UCSD-AML1 (cell line): ENCODE data around the gene TP53.

Experiments used
- DNase-seq: peaks from one replicate; lab custom pipeline; 2025; ENCODE audit not compliant: unreplicated experiment; lab: John Stamatoyannopoulos, UW

The TP53 gene

DNA sequence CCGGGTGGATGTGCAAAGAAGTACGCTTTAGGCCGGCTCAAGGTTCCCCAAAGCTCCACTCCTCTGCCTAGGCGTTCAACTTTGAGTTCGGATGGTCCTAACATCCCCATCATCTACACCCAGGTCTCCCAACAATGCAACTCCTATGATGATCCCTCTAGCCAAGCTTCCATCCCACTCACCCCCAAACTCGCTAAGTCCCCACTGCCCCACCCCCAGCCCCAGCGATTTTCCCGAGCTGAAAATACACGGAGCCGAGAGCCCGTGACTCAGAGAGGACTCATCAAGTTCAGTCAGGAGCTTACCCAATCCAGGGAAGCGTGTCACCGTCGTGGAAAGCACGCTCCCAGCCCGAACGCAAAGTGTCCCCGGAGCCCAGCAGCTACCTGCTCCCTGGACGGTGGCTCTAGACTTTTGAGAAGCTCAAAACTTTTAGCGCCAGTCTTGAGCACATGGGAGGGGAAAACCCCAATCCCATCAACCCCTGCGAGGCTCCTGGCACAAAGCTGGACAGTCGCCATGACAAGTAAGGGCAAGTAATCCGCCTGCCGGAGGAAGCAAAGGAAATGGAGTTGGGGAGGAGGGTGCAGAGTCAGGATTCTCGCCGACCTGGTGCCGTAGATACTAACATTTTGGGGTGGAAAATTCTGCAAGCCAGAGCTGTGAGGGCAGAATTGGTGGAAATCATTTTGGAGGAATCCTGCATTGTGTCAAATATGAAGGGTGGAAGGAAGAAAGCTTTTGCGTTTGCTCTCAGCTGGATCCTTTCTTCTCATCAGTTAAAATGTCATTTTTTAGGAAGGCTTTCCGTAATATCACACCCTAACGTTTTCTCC is at the start of gene TP53:
Gene TP53, minus strand, starts transcription at position 419 of the 836 bp plus-strand sequence. CDS start 10,896 bp downstream, outside the sequence.
- DNase-seq, result peak; percentile 84

DNA sequence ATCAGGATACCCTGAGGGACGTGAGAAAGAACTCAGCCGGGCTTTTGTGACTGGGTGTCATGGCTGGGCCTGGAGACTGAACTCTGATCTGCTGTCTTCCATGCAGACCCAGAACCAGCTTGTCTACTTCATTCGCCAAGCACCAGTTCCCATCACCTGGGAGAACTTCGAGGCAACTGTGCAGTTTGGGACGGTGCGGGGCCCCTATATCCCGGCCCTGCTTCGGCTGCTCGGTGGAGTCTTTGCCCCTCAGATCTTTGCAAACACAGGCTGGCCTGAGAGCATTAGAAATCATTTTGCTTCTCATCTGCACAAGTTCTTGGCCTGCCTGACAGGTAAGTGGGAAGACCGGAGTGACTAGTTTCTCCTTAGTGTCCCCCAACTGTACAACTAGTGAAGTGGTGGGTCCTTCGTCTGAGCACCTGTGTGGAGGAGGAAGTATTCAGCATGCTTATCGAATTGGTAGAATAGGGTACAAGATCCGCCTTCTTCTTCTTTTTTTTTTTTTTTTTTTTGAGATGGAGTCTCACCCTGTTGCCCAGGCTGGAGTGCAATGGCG is 45.8 kb upstream of the TP53 start:
- DNase-seq, result no peak

DNA sequence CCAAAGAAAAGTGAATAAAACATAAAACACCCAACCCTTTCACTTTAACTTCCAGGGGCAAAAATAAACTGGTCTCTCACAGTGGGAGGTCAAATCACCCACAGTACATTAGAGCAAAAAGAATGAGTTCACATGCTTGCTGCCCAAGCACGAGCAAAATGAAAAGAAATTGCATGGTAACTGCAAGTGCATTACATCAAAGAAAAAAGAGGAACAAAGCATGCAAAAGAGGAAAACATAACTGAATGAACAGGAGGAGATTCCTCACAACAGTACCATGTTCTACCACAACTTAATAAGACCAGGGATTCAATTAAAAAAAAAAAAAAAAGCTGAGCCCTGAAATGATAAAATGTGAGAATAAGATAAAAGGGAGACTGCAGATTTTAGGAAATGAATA is 42.5 kb upstream of the TP53 start:
- no peak for DNase-seq

DNA sequence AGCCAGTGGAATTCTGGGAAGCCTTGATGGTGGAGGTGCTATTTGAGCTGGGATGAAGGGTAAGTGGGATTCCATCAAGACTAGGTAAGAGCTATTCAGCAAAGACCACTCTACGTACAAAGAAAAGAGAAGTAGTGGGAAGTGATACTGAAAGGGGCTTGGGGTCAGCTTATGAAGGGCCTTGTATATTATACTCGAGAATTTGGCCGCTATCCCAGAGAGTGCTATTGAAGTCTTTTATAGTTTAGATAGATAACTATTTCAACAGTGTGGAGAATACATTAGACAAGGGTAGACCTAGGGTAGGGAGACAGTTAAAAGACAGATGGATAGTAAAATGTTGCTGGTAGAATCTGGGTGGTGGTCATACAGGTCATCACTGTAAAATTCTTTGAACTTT is 40.6 kb upstream of the TP53 start:
- no peak for DNase-seq

DNA sequence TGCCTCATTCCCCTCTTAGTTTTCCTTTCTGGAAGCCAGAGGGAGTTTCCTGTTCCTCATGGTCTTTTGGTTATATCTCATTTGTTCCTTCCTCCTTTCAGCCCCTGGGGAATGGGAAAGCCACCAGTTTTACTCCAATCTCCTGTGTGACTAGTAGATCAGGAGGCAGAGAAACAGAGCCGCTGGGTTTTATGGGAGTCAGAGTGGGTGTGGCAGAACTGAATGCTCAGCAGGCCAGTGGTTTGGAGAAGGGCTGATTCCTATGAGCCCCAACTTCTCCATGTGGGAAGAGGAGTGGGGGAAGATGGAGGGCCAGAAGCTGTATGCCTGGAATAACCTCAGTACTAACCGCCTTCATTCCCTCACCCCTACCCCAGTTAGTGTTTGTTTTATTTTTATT is 34.3 kb upstream of the TP53 start:
- no peak for DNase-seq

DNA sequence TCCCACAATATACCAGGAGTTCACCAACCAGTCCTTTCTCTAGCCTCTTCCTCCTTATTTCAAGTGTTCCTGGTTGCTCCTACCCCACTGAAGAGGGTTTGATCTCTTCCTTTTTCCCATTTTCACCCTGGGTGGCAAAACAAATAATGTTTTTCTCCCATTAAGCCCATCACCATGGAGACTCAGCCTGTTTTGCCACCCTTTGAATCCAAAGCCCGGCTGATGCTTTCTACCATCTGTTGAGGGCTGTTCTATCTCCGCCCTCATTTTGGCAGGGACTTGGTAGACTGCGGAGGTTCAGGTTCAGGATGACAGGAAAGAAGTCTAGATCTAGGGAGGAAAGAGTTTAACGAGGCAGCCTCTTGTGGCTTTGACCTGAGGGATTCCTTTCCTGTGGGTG is 32.8 kb upstream of the TP53 start:
- no peak for DNase-seq

DNA sequence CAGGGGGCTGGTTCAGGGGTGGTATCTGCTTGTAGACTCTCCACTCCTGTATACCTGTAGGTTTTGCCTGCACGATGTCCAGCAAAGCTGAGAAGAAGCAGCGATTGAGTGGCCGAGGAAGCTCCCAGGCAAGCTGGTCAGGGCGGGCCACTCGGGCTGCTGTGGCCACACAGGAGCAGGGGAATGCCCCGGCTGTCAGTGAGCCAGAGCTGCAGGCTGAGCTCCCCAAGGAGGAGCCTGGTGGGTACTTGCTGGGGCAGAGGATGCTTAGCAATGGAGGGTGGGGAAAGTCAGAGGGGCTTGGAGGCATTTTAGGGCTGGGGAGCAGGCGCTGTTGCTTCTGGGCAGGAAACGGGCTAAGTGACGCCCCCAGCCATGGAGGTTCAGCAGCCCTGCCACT is 32.4 kb upstream of the TP53 start:
- no peak for DNase-seq

DNA sequence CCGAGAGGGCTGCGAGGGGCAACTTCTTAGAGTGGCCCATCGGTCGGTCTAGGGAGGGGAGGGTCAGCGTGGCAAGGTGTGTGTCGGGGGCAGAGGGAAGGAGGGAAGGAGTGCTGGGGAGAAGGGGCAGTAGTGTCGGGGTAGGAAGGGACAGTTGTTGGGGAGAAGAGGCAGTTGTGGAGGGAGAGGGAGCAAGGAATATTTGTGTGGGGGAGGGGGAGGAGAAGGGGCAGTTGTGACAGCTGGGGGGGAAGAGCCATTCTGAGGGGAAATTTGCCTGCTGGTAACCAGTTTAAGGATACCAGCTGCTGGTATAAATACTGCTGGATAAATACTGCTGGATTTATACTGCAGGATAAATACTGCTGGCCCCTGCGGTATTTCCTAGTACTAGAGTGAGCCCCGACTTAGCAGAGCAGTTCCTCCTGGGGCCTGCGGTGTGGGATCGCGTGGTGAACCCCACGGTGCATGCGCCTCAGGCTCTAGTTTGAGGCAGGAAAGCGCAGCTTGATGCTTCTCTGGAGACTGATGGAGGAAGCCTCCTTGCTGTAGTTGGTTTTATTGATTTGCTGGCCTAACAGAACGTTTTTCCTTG is 30.6 kb upstream of the TP53 start:
- peak; percentile 75 for DNase-seq

DNA sequence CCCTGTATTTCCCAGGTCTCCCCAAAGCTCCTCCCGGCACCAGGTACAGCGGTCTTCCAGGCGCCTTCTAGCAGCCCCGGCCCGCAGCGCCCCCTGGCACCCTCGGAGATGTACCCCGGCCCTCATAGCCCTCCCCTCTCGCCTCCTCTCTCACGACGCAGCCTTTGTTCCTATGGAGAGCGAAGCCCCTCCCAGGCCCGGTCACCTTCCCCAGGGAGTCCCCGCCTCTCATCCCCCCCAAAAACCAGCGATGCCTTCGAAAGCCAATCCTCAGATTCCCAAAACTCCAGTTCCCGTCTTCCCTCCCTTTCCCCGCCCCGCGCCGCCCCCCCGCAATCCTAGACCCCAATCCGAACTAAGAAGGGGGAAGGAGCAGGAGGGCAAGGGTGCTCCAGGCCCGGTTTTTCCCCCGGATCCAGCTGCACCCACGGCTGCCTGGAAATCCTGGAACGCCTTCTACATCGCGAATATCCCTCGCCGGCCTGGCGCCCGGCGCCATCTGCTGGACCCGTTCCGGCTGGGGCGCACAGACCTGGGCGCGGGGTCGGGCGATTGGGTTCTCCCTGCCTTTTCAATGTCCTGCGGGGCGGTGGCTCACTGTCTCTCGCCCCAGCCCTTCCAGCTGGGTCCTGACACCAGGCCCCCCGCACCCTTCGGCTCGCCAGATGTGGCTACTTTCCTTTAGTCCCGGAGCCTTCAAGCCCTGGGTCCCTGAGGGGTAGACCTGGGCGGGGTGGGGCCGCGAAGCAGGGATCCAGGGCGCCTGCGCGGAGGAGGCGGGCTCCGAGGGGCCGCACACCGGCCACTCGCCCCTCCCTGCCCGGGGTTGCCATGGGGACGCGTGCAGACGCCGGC is 29.8 kb upstream of the TP53 start, which contains the start of gene DNAH2:
Gene DNAH2, plus strand, starts transcription at position 844 of the 855 bp plus-strand sequence. CDS start 1,991 bp downstream, outside the sequence.
- peak; percentile 88 for DNase-seq

DNA sequence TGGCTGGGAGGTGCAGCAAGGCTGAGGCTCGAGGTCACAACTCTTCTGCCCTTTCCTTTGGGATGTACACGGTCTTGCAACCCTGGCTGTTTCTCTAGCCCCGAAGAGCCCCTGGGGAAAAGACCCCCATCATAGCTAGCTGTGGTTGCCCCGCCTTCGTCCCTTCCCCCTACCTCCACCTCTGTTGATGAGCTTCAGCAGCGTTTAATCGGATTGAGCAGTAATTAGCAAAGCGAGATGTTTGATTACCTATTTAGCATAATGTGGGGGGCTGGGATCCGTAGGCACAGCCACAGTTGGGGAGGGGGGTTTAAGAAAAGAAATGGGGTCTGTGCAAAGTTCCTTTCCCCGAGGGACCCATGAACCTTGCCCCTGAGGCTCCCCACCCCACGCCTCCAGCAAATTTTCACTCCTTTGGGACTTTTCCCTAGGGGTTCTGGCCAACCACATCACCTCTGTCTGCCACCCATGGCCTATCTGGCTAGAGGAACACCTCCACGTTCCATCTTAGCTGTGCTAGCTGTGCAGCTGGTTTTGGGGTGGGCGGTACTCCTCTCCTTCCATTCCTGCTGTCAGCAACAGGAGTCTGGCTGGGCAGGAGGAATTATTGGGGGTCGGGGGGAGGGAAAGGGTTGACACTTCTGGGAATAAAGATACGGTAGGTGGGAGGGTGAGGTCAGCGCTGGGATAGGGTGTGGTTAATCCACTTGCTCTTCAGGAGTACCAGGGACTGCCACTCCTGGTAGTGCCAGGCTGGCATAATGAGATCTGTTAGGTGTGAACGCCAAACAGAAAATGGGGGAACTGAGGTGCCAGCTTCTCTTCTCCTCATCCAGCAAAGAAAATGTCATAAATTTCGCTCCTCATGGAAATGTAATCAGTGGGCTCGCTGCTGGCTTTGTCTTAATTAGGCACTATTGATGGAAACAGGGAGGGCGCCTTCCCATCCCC is 28.9 kb upstream of the TP53 start:
- DNase-seq, result no peak

DNA sequence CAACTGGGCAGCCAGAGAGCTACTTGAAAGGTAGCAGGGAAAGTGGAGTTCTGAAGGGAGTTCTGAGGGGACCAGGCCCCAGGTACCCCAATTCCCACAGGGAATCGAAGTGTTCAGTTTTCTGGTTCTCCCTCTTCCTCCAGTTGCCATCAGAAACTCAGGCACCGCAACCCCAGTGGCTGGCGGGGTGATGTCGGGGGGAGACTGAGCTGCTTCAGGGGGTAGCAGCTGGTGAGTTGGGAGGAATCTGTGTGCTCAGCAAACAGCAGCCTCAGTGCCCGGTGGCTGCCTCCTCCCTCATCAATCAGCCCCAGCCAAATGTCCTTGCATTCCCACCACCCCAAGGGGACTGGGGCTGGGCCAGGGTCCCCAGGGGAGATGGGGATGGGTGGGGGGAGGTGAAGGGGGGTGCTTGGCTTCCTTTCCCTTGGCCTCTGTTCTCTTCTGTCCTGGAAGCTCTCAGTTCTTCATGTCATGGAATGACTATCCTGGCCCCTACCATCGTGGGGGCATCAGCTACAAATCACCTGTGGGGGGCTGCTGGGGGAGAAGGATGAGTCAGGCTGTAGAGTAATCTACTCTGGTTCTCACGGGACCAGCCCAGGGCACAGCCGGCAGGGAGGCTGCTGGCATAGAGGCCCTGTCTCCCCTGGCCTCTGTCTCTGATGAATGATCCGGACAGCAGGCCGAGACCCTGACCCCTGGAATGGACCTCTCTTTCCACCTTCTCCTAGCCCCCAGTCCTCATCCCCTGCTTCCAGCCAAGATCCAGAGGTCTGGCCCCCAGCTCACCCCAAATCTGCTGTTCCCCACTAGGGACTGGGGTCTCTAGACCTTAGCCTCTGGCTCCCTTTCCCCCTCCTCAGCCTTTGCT is 27.7 kb upstream of the TP53 start:
- no peak for DNase-seq

DNA sequence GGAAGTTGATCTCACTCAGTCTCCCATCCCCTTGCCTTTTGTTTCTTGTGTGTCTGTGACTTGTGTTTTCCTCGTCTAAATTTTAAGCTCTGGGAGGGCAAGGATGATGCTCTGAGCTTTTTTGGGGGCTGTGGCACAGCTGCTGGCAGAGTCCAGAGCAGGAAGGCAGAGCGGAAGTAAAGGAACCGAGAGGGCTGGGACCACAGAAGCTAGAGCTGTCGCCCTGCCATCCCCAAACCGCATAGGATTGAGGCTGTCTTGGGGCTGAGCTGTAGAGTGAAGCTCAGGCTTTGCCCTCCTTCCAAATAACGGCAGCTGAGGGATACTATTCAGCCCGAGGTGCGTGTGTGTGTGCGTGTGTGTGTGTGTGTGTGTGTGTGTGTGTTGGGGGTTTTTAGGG is 26.5 kb upstream of the TP53 start:
- peak; percentile 57 for DNase-seq

DNA sequence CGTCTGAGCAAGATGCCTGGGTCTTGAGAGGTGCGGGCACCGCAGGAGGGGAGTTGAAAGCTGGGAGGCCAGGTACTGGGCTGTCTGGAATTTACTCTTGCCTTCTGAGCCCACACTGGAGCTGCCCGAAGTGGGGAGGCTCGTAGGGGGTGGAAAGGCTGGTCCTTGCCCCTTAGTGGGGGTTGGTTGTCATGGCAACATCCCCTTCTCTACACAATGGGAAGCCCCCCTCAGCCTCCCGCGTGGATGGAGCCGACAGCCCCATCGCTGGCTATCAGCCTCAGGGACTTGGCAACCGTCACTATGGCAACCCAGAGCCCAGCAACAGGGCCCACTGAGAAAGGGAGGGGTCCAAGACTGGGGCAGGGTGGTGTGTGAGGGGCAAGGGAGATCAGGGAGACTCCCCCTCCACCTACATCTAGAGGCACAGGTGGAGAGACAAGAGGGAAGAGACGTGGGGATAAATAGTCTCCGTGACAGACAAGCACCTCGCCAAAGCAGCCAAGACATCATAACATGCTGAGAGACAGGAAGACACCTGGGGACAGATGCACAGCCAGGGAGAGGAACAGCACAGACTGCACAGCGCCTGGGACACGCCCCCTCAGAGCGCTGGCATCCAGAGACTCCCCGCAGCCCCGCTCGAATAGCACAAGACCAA is 25.0 kb upstream of the TP53 start:
- DNase-seq, result no peak

DNA sequence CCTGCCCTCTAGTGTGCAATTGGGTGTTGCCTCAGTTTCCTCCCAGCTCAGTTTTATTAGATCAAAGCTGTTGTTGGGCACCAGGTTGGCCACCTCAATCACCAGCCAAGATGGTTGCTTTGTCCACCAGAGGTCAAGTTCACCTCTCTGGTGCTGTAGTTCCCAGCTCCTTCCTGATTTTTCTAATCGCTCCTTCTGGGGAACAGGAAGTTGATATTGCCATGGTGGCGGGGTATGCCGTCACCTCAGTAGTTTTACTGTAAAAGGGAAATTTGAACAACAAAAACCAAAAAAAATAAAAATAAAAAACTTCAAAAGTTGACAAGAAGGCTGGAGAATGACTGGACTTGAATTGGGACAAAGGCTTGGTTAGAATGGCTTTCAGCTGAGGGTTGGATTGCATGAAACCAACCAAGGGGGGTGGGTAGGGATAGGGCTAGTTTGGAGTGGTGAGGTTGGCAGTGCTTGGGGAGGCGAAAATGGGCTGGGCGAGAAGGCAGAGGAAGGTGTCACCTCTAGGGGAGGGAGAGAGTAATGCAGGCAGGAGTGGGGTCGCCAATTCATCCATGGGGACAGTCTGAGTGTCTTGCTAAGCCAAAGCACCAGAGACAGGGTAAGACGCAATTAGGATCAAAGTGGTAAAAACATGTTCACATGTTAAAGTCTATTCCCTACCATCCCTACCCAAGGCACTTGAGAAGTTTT is 23.9 kb upstream of the TP53 start:
- no peak for DNase-seq

DNA sequence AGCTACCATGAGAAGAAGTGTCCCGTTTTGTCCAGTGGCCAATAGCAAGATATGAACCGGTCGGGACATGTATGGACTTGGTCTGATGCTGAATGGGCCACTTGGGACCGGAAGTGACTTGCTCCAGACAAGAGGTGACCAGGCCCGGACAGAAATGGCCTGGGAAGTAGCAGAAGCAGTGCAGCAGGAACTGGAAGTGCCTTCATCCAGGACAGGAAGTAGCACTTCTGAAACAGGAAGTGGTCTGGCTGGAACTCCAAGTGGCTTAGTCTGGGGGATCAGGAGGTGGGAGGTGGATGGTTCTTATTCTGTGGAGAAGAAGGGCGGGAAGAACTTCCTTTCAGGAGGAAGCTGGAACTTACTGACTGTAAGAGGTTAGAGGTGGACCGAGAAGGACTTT is 23.0 kb upstream of the TP53 start:
- no peak for DNase-seq

DNA sequence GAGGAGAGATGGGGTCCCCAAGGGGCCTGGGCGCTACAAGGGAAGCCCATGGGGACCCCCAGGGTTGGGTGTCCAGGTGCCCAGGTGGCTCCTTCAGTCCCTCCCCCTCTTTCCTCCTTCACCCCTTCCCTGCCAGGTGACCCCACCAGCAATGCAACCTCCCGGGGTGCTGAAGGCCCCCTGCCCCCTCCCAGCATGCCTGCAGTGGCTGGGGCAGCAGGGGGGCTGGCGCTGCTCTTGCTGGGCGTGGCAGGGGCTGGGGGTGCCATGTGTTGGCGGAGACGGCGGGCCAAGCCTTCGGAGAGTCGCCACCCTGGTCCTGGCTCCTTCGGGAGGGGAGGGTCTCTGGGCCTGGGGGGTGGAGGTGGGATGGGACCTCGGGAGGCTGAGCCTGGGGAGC is 21.7 kb upstream of the TP53 start:
- no peak for DNase-seq

DNA sequence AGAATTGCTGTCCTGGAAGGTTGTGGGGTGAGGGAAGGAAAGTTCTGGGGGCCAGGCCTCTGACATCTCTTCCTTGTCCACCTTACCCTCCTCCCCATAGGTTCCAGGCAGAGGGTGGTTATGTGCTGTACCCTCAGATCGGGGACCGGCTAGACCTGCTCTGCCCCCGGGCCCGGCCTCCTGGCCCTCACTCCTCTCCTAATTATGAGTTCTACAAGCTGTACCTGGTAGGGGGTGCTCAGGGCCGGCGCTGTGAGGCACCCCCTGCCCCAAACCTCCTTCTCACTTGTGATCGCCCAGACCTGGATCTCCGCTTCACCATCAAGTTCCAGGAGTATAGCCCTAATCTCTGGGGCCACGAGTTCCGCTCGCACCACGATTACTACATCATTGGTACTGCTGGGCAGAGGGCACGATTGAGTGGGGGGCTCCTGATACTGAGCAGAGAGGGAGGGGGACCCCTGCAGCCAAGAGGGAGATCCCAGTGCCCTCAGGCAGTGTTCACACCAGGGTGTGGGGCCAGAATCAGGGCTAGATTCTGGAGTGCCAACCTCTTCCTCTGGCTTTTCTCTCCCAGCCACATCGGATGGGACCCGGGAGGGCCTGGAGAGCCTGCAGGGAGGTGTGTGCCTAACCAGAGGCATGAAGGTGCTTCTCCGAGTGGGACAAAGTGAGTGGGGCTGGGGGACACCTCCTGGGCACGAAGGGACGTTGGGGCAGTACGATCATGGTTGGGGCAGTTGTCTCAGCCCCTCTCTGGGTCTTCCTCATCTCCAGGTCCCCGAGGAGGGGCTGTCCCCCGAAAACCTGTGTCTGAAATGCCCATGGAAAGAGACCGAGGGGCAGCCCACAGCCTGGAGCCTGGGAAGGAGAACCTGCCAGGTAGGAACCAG is 20.8 kb upstream of the TP53 start:
- no peak for DNase-seq
